GM21381 (cell line): Measurements from ENCODE around the gene FUS.

Experiments used
- ATAC-seq: cut with Tn5 transposase; IDR thresholded peaks from one replicate; pipeline ENCODE4 v1.9.1; 2021; ENCODE audit warnings: mild to moderate bottlenecking, moderate library complexity; ENCODE audit not compliant: unreplicated experiment

The FUS gene

DNA sequence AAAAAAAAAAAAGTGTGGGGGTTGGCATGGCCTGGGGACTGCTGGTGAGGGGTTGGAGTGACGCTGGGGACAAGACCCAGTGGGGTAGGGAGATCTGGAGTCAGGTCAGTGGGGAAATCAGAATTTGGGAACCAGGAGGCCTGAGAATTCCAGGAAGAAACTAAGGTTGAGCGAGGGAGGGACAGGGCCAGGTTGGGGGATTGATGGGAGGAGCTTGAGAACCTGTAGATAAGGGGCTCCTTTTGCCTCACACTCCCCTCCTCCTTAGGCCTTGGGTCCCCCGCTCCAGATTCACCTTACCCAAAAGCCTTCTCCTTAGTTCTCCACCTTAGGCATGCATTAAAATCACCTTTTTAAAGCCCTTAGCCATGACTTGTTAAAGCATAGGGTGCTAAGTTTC lies 45.3 kb downstream of the FUS start:
- ATAC-seq, result no peak

- no peak for ATAC-seq
These were observed 48.3 kb downstream of the FUS start for GRCh38 chr16:31228206-31228605.

- no peak for ATAC-seq
These were observed 49.6 kb downstream of the FUS start for GRCh38 chr16:31229501-31229900.

DNA sequence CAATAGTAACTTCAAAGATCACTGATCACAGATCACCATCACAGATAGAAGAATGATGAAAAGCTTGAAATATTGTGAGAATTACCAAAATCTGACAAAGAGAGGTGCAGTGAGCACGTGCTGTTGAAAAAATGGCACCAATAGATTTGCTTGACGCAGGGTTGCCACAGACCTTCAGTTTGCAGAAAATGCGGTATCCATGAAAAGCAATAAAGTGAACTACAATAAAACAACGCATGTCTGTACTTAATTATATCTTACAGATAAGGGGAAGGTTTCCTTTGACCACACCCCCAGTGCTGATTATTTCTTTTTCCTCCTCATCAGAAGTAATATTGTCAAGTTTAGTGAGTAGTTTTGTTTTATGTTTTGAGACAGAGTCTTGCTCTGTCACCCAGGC lies 58.1 kb downstream of the FUS start:
- ATAC-seq, result no peak
